ENCODE results near the gene LY9.

The LY9 gene

GRCh38 chr1:160797861-160798273 is 1.9 kb downstream of the LY9 start:
- no peak for TF ChIP-seq CTCF (IDR thresholded peaks at IDR 0.05; ENCODE audit: extremely low read depth, missing control alignments)
- no peak for DNase-seq (ENCODE audit: low spot score)

- no peak for DNase-seq (ENCODE audit: low spot score)
- no peak for TF ChIP-seq CTCF (IDR thresholded peaks at IDR 0.05; ENCODE audit: extremely low read depth, missing control alignments)
Measured at GRCh38 chr1:160798439-160798838, 2.5 kb downstream of the LY9 start.

- TF ChIP-seq CTCF (IDR thresholded peaks at IDR 0.05; ENCODE audit: extremely low read depth, missing control alignments) = no peak
- DNase-seq (ENCODE audit: low spot score) = no peak
Measured at GRCh38 chr1:160799641-160800040, 3.7 kb downstream of the LY9 start.

- no peak for TF ChIP-seq CTCF (IDR thresholded peaks at IDR 0.05; ENCODE audit: extremely low read depth, missing control alignments)
- DNase-seq (ENCODE audit: low spot score) = no peak
Measured at GRCh38 chr1:160800142-160800541, 4.2 kb downstream of the LY9 start.

- no peak for DNase-seq (ENCODE audit: low spot score)
- no peak for TF ChIP-seq CTCF (IDR thresholded peaks at IDR 0.05; ENCODE audit: extremely low read depth, missing control alignments)
Measured at GRCh38 chr1:160800645-160801408, 4.9 kb downstream of the LY9 start.

GRCh38 chr1:160801836-160802580 is 6.0 kb downstream of the LY9 start:
- no peak for TF ChIP-seq CTCF (IDR thresholded peaks at IDR 0.05; ENCODE audit: extremely low read depth, missing control alignments)
- DNase-seq (ENCODE audit: low spot score) = no peak

GRCh38 chr1:160806109-160806665 is 10.2 kb downstream of the LY9 start:
- no peak for DNase-seq (ENCODE audit: low spot score)
- TF ChIP-seq CTCF (IDR thresholded peaks at IDR 0.05; ENCODE audit: extremely low read depth, missing control alignments) = no peak

All from GM20000 (cell line).